ENCODE results near the gene NR3C2.

Gene NR3C2

GRCh38 chr4:148312956-148313490 is 129.2 kb downstream of the NR3C2 start:
- no peak for DNase-seq (ENCODE audit: low read depth in 2 of 2)

- no peak for DNase-seq (ENCODE audit: low read depth in 2 of 2)
Measured at GRCh38 chr4:148311526-148311925, 130.7 kb downstream of the NR3C2 start.

GRCh38 chr4:148310756-148311155 is 131.5 kb downstream of the NR3C2 start:
- no peak for DNase-seq (ENCODE audit: low read depth in 2 of 2)

- no peak for DNase-seq (ENCODE audit: low read depth in 2 of 2)
Measured at GRCh38 chr4:148305751-148306150, 136.5 kb downstream of the NR3C2 start.

- DNase-seq (ENCODE audit: low read depth in 2 of 2): no peak
Measured at GRCh38 chr4:148302416-148302815, 139.8 kb downstream of the NR3C2 start.

GRCh38 chr4:148300877-148301276 is 141.3 kb downstream of the NR3C2 start:
- DNase-seq (ENCODE audit: low read depth in 2 of 2): no peak

GRCh38 chr4:148299337-148299736 is 142.9 kb downstream of the NR3C2 start:
- no peak for DNase-seq (ENCODE audit: low read depth in 2 of 2)

- no peak for DNase-seq (ENCODE audit: low read depth in 2 of 2)
Measured at GRCh38 chr4:148296498-148296897, 145.7 kb downstream of the NR3C2 start.

- DNase-seq (ENCODE audit: low read depth in 2 of 2): no peak
Measured at GRCh38 chr4:148295642-148296041, 146.6 kb downstream of the NR3C2 start.

GRCh38 chr4:148293571-148293970 is 148.6 kb downstream of the NR3C2 start:
- DNase-seq (ENCODE audit: low read depth in 2 of 2): no peak

GRCh38 chr4:148292686-148293085 is 149.5 kb downstream of the NR3C2 start:
- DNase-seq (ENCODE audit: low read depth in 2 of 2): no peak

- no peak for DNase-seq (ENCODE audit: low read depth in 2 of 2)
Measured at GRCh38 chr4:148289740-148290139, 152.5 kb downstream of the NR3C2 start.

GRCh38 chr4:148288448-148288847 is 153.8 kb downstream of the NR3C2 start:
- no peak for DNase-seq (ENCODE audit: low read depth in 2 of 2)

- DNase-seq (ENCODE audit: low read depth in 2 of 2): no peak
Measured at GRCh38 chr4:148287111-148287510, 155.1 kb downstream of the NR3C2 start.

- no peak for DNase-seq (ENCODE audit: low read depth in 2 of 2)
Measured at GRCh38 chr4:148286012-148286411, 156.2 kb downstream of the NR3C2 start.

GRCh38 chr4:148283665-148284064 is 158.5 kb downstream of the NR3C2 start:
- DNase-seq (ENCODE audit: low read depth in 2 of 2): no peak

GRCh38 chr4:148278310-148278709 is 163.9 kb downstream of the NR3C2 start:
- no peak for DNase-seq (ENCODE audit: low read depth in 2 of 2)

GRCh38 chr4:148275266-148275665 is 166.9 kb downstream of the NR3C2 start:
- DNase-seq (ENCODE audit: low read depth in 2 of 2): no peak

- DNase-seq (ENCODE audit: low read depth in 2 of 2): no peak
Measured at GRCh38 chr4:148273501-148273986, 168.7 kb downstream of the NR3C2 start.

- no peak for DNase-seq (ENCODE audit: low read depth in 2 of 2)
Measured at GRCh38 chr4:148271166-148271565, 171.0 kb downstream of the NR3C2 start.

- no peak for DNase-seq (ENCODE audit: low read depth in 2 of 2)
Measured at GRCh38 chr4:148270630-148271029, 171.6 kb downstream of the NR3C2 start.

GRCh38 chr4:148268835-148269234 is 173.4 kb downstream of the NR3C2 start:
- no peak for DNase-seq (ENCODE audit: low read depth in 2 of 2)

- DNase-seq (ENCODE audit: low read depth in 2 of 2): no peak
Measured at GRCh38 chr4:148266921-148267320, 175.3 kb downstream of the NR3C2 start.

GRCh38 chr4:148266240-148266639 is 176.0 kb downstream of the NR3C2 start:
- DNase-seq (ENCODE audit: low read depth in 2 of 2): no peak
